Amygdala (tissue), 56 donors: ENCODE results near the gene FBXW5.
A peak's percentile ranks its signal among the peaks of the same experiment; 100 is the strongest.

ENCODE experiments used
- DNase-seq, 56 donors: peaks; one replicate each; lab custom pipeline; 2025; lab: John Stamatoyannopoulos, UW

FBXW5 gene

GRCh38 chr9:136944519-136945332 lies at the start of gene FBXW5, which contains the start of gene C8G:
FBXW5 (minus strand) TSS chr9:136944738; CDS start chr9:136944083, 655 bp downstream.
C8G (plus strand) TSS chr9:136945243; CDS start chr9:136945321, 78 bp downstream.
- peak; percentile 21 to 95 (median 86) for DNase-seq

- DNase-seq, result no peak
Observed at GRCh38 chr9:136992819-136993369, 48.4 kb upstream of the FBXW5 start.

- DNase-seq, result peak; percentile 23 to 94 (median 83)
Observed at GRCh38 chr9:136991993-136992818, 47.7 kb upstream of the FBXW5 start, which contains the start of gene PAXX. PAXX (plus strand) TSS chr9:136992422; CDS start chr9:136992444, 22 bp downstream.

- DNase-seq, result no peak
Observed at GRCh38 chr9:136990242-136990911, 45.8 kb upstream of the FBXW5 start.

- no peak for DNase-seq
Observed at GRCh38 chr9:136988872-136989271, 44.3 kb upstream of the FBXW5 start.

- no peak for DNase-seq
Observed at GRCh38 chr9:136985853-136986252, 41.3 kb upstream of the FBXW5 start.

GRCh38 chr9:136985027-136985602 lies 40.6 kb upstream of the FBXW5 start:
- peak in 2 of 56 donors; percentile 48 to 49 for DNase-seq

GRCh38 chr9:136984464-136985026 lies 40.0 kb upstream of the FBXW5 start:
- peak in 3 of 56 donors; percentile 33 to 60 (median 41) for DNase-seq

GRCh38 chr9:136983656-136984314 lies 39.2 kb upstream of the FBXW5 start:
- peak in 4 of 56 donors; percentile 29 to 72 (median 53) for DNase-seq

GRCh38 chr9:136983167-136983566 lies 38.6 kb upstream of the FBXW5 start:
- DNase-seq, result peak in 13 of 56 donors; percentile 39 to 81 (median 65)

GRCh38 chr9:136982232-136983051 lies 37.9 kb upstream of the FBXW5 start, which contains the start of gene LCNL1:
LCNL1 (plus strand) TSS chr9:136982993; CDS start chr9:136983587, 594 bp downstream.
- peak in 38 of 56 donors; percentile 40 to 91 (median 72) for DNase-seq

- DNase-seq, result peak in 40 of 56 donors; percentile 29 to 85 (median 58)
Observed at GRCh38 chr9:136981588-136982231, 37.2 kb upstream of the FBXW5 start.

GRCh38 chr9:136980669-136981478 lies 36.3 kb upstream of the FBXW5 start:
- peak in 5 of 56 donors; percentile 42 to 73 (median 47) for DNase-seq

GRCh38 chr9:136979769-136980587 lies 35.4 kb upstream of the FBXW5 start:
- peak in 5 of 56 donors; percentile 16 to 62 (median 32) for DNase-seq

GRCh38 chr9:136978865-136979544 lies 34.5 kb upstream of the FBXW5 start:
- peak in 4 of 56 donors; percentile 59 to 72 (median 63) for DNase-seq
